GM19193 (cell line): ENCODE results near the gene IGIP.

Experiments
- POLR2A ChIP-seq: IDR thresholded peaks from 4 replicates; pipeline ENCODE4 v1.6.1; 2011; ENCODE audit not compliant: insufficient read depth, insufficient read length; ENCODE audit errors: extremely low read depth

Gene IGIP

GRCh38 chr5:140108093-140109017 lies 17.4 kb upstream of the IGIP start:
- TF ChIP-seq POLR2A = no peak

GRCh38 chr5:140109018-140109758 lies 16.5 kb upstream of the IGIP start:
- no peak for TF ChIP-seq POLR2A

GRCh38 chr5:140109759-140110645 lies 15.7 kb upstream of the IGIP start:
- TF ChIP-seq POLR2A = no peak

GRCh38 chr5:140110646-140110957 lies 15.1 kb upstream of the IGIP start:
- no peak for TF ChIP-seq POLR2A

GRCh38 chr5:140111011-140111858 lies 14.5 kb upstream of the IGIP start:
- no peak for TF ChIP-seq POLR2A

GRCh38 chr5:140111859-140112551 lies 13.7 kb upstream of the IGIP start:
- no peak for TF ChIP-seq POLR2A

GRCh38 chr5:140112685-140113179 lies 13.0 kb upstream of the IGIP start:
- TF ChIP-seq POLR2A = no peak

- TF ChIP-seq POLR2A = no peak
Observed at GRCh38 chr5:140113180-140113698, 12.5 kb upstream of the IGIP start.

GRCh38 chr5:140113699-140114263 lies 12.0 kb upstream of the IGIP start, which contains the start of gene PURA:
PURA (plus strand) TSS chr5:140114109; CDS start chr5:140114182, 73 bp downstream.
- TF ChIP-seq POLR2A = peak; percentile 80

GRCh38 chr5:140114341-140115185 lies 11.2 kb upstream of the IGIP start:
- peak; percentile 20 for TF ChIP-seq POLR2A

GRCh38 chr5:140115186-140115500 lies 10.6 kb upstream of the IGIP start:
- TF ChIP-seq POLR2A = no peak

- no peak for TF ChIP-seq POLR2A
Observed at GRCh38 chr5:140116716-140117115, 9.0 kb upstream of the IGIP start.
